GM18907 (cell line): ENCODE results near the gene TBC1D22A.

Source experiments
- ATAC-seq: cut with Tn5 transposase; IDR thresholded peaks from one replicate; pipeline ENCODE4 v1.9.1; 2021; ENCODE audit warnings: mild to moderate bottlenecking, moderate library complexity; ENCODE audit not compliant: unreplicated experiment

Gene TBC1D22A

DNA sequence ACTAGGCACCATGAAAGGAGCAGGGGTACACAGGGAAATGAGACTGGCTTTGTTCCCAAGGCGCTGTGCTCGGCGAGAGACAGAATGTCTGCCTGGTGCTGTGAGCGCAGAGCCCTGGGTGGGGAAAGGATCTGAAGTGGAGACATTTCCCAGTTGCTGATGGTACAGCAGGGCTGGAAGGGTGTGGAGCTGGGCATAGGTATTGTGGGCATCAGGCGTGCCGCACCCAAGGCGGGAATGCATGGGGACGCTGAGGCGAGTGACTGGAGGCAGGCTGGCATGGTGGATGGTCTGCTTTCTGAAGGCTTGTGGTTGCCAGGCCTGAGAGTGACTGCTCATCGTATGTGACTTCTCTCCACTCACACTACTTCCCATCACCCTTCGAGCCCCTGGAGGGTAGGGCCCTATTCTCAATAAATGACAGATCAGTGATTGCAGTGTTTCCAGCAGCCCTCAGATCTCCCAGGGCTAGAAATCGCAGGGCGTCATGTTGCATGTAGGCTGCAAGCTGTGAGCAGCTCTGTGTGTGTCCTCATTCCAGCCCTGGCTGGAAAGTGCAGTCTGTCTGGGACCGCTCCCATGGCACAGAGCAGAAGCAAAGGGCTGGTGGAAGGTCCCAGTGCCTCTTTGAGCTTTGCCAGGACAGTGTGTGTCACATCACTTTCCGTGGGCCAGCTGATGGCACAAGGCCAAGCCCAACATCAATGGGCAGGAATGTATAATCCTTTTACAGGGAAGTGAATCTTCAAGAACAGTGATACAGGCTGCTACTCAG is 67.7 kb downstream of the TBC1D22A start:
- ATAC-seq, result no peak

DNA sequence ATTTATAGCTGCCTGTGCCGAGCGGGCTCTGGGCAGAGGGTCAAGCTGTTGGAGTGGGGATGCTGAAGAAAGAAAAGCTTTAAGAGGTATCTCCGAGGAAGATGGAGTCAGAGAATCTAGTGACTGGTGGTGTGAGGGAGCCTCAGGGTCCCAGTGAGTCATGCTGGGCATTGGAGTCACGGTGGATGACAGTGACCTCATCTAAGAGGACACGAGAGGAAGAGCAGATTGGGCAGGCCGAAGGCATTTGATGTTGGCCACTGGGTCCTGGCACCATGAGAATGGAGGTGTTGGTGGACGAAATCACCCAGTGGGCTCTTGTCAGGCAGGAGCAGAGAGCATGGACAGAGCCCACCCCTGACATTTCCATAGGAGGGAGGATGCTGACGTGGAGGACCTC is 68.4 kb downstream of the TBC1D22A start:
- no peak for ATAC-seq

DNA sequence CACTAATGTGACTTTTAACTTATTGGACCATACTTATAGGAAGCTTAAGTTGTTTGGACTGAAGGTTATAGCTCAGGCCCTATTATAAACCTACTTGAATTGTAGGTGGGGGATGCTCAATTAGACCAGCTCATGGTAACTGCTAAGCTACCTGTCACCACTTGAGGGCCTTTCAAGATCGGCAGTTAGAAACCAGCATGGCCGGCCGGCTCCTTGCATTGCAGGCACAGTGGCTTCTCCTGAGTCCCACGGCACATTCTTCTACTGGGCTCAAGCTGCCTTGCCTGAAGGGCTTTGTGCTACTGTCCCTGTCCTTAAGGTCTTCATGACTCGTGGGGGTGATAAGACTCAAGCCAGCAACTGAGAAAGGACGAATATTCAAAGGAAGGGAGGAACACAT is 70.8 kb downstream of the TBC1D22A start:
- ATAC-seq, result no peak

DNA sequence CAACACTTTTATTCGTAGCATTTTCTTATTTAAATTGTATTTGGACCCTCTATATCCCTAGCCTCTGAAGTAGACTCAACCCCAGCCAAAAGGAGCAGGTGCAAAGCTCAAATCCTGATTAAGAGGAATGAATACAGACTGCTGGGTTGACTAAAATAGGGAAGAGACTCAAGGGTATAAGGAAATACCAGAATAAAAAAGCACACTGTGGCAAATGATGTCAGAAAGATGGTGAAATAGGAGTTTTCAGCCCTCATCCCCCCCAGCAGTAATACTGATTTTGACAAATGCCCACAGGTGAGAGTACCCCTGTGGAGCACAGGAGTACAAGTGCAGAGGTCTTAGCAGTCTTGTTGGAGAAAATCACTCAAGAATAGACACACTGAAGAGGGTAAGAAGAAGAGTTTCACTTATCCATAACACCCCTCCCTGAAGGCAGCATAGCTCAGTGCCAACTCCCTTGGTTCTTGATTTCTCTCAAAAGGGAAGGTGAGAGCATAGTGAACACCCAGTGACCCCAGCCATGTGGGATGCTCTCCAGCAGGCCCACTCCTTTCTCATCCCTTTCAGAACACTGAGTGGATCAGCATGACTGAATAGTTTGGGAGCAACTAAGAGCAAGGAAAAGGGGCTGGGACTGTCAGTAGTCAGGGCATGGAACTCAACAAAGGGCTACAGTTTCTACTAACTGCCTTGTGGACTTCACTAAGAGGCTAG is 71.7 kb downstream of the TBC1D22A start:
- no peak for ATAC-seq

DNA sequence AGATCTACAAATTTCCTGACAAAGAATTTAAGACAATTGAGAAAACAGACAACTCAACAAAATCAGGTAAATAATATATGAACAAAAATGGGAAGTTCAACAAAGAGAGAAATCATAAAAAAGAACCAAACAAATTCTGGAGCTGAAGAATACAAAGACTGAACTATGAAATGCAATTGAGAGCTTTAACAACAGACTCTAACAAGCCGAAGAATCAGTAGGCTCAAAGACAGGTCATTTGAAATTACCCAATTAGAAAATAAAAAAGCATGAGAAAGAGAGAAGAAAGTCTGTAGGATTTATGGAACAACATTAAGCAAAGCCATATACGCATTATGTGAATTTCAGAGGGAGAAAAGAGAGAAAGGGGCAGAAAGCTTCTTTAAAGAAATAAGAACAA is 72.8 kb downstream of the TBC1D22A start:
- no peak for ATAC-seq

DNA sequence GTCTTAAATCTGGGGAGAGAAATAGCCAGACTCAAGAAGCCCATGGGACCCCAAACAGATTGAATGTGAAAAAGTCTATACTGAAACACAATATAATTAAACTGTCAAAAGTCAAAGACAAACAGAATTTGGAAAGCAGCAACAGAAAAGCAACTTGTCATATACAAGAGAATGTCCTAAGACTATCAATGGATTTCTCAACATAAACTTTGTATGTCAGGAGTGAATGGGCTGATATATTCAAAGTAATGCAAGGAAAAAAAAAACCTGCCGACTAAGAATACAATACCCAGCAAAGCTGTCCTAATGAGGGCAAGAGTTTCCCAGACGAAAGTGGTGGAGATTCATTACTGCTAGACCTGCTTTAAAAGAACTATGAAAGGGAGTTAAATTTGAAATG is 73.2 kb downstream of the TBC1D22A start:
- ATAC-seq, result no peak

DNA sequence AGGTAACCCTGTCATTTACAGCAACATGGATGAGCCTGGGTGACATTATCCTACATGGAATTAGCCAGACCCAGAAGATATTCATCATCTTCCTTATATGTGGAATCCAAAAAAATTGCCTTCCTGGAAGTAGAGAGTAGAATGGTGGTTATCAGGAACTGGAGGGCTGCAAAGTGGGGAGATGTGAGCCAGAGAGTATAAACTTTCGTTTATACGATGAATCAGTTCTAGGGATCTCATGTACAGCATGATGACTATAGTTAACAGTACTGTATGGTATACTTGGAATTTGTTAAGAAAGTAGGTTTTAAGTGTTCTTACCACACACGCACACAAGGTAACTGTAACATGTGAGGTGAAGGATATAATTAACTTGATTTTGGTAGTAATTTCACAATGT is 79.1 kb downstream of the TBC1D22A start:
- no peak for ATAC-seq

DNA sequence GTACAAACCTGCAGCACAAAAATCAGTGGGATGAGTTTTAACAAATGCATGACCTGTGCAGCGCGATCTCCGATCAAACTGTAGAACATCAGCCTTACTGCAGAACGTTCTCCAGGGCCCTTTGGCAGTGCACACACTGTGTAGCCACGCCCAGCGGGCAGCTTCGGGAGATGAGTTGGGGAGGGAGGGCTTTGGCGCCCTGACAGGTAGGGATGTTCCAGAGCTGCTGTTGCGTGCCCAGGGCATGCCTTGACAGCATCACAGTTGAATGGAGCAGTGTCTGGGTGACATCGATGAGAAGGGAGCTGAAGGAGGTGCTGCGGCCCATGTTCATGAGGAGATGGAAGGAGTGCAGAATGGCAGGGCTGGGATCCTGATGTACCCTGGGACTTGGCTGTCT is 80.2 kb downstream of the TBC1D22A start:
- ATAC-seq, result no peak

DNA sequence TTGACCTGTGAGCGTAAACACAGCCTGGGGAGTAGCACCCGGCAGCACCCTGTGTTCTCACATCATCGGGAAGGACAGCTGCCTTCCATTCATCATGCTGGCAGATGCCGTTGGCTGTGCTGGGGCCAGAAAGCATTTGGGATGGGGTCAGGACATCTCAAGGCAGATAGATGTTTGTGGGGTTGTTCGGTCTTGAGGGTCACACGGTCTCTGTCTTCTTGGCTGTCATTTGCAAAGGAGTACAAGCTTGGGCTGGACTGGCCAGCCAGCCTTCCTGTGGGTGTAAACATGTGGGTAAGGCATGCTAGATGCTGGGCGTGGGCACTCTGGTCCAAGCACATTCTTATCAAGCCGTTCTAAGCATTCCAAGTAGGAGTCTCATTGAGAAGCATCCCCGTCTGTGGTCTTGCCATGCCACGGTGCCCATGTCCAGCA is 81.4 kb downstream of the TBC1D22A start:
- no peak for ATAC-seq

DNA sequence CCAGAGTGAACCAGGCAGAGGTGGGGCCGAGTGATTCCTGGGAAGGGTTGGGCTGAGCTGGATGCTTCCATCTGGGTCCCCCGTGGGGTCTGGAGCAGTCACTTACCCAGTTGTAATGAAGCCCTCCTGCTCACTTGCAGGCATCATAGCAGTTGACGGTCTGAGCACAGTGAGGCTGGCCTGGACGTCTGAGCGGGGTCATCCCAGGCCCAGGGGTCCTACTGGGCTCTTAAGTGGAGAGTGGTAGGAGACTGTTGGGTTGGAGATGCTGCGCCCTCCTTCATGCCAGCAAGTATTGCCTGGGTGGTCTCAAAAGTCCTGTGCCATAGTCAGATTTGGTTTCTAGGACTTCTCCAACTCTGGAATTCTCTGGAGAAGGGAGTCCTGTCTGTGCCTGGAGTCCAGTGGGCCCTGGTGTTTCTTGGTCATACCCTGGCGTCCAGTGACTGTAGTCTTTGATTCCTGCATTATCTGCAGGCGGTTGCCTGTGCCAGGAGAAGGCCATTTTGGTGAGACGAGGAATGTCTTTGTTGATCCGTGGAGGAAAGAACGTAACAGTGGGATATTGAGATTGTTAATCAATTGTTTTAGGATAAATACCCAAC is 82.3 kb downstream of the TBC1D22A start:
- no peak for ATAC-seq

DNA sequence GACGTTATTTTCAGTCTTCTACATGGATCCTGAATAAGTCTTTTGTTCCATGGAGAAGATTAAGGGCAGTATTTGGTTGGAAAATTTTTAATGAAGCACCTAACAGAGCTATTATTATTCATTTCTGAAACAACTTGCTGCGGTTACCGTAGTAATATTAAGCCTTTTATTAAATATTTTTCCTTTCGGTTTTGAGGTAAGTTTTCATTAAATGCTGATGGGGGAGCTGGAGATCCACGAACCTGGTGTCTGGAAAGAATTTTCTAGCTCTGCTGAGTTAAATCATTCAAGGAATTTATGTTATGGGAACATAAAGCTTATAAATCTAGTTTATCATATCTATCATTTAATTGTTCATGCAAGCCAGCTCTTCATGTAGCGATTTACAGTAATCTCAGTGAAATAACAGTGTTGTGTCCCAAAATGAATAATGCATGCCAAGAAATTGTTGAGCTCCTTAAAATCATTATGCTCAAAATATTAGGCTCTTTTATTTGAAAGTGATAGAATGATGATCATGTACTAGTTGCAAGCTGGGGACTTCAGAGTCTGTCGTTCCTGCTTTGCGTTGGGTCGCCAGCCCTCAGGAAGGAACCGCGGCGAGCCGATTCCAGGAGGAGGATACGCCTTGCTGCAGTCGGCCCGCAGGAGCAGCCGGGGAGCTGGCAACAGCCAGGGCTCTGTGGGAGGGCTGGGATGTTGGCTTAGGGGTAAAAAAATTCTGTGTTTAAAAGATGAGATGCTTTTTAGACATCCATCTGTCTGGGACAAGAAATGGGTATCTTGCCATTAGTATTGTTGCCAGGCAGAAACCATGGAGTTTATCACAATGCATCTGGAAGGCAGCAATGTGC is 83.1 kb downstream of the TBC1D22A start:
- no peak for ATAC-seq

DNA sequence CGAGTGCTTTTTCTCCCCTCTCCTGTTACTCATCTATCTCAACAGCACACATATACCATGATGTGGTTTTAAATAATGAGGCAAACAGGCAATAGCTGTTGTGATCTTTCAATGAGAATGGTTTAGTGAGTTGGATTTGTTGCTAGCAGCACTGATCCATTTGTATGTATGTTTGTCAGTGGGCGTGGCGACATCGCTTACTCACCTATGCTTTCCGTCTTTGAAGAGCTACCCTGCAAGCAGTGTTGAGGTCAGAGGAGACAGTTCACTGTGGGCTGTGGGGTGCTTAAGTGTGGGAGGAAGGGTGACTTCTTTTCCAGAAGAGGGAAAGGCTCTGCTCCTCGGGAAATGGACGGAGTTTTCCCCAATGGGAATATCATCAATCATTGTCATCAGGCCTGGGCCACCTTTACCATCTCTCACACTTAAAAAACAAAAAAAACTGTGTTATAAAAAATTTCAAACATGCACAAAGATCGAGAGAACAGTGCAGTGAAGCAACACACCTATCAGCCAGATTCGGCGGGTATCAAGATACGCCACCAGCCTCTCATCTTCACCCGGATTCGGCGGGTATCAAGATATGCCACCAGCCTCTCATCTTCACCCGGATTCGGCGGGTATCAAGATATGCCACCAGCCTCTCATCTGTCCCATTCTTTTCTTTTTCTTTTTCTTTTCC is 83.8 kb downstream of the TBC1D22A start:
- ATAC-seq, result no peak

DNA sequence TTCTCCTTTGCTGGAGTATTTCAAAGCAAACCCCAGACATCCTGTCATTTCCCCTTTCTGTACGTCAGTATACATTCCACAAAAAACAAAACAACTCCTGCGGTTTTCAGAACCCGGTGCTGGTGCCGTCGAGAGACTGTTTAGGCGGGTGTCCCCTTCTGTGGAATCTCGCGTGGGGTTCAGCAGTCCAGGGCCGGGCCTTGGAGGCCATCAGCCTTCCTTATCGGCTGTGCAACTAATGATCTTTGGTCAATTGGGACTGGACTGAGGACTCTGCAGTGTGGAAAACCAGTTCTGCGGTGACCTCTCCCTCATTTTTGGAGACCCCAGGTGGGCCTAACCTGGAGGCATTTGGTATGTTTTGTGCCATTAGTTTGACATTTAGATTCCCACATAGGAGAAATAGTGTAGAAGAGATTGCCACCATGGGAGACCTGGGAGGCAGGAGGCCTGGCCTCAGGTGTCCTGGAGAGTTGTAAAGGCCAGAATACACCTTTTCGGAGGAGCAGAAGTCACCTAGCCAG is 84.4 kb downstream of the TBC1D22A start:
- ATAC-seq, result no peak

DNA sequence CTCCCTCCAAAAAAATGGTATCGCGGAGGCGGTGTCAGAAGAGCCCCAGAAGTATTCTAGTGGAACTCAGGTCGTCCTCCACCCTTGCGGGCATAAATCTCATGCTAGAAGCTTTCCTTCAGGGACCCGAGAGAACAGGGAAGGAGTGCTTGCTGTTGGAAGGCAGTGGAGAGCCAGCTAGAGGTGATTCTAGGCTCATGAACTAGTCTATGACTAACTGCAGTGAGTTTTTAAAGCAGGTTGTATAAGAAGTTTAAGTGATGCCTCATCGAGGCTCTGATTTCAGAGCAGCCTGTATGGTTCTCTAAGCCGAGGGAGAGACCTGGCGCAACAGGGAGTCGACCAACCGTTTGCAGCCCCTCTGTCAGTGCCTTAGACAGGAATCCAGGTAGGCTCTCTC is 85.7 kb downstream of the TBC1D22A start:
- no peak for ATAC-seq

DNA sequence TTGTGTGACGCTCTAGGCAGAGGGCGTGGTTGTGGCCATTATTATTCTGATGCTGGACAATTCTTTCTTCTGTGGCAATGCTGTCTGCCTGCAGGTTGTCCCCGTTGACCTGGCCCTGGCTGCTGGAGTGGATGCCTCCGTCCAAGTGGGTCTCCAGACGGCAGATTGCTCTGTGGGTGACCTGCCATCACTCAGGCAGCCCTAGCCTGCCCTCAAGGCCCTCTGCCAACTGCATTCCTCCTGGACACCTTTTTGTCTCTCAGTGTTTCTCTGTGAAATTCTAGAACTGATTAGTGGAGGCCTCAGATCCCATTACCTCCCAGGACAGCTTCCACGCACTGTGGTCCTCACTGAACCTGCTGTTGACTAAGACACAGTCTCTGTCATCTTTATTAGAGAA is 86.7 kb downstream of the TBC1D22A start:
- no peak for ATAC-seq

DNA sequence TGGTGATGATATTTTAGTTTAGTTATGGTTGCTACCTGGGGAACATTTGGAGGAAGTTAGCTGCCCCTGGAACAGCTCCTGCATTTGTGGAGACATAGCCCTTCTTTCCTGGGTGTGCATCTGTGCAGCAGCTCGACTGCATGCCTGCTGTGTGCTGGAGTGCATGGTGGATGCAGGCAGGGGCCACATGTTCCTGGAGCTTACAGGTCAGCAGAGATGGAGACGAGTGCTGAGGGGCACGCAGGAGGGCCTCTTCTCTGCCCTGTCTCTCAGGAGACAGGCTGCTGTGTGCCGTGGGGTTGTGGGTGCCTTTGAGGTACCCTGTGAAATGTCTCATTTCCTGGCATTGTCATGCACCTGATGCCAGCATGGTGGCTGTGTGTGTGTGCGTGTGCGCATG is 87.5 kb downstream of the TBC1D22A start:
- no peak for ATAC-seq

DNA sequence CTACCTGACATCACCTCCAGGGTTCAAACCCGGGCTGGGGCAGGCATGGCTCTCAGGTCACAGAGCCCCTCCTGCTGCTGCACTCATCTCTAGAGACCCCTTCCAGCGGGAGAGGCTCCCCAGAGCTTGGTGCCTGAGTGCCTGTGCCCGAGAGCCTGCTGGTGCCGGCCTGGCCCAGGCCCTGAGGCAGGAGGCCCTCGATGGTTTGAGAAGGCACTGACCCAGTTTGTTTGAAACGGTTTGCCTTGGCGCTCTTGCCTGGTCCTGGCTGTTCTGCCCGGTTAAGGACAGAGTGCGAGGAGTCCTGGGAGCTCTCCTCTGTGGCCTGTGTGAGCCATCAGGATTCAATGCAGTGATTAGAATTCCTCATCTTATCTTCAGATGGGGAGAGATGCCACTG is 88.9 kb downstream of the TBC1D22A start:
- no peak for ATAC-seq

DNA sequence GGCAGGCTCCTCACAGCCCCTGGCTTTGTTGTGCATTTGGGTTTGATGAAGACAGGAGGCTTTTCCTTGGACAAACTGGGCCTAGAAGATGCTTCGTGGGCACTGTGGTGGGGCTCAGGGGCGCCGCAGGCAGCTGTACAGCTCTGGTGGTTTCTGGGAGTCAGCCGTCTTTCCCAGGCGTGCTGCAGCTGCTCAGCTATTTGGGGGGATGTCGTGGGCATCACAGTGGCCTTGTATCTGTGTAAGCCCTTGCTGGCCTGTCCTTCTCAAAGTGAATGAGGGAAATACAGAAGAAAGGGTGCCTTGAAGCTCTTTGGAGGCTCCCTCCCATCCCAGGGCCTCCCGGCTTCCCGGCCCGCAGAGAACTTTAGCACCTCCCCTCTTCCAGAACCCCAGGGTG is 89.5 kb downstream of the TBC1D22A start:
- ATAC-seq, result no peak

DNA sequence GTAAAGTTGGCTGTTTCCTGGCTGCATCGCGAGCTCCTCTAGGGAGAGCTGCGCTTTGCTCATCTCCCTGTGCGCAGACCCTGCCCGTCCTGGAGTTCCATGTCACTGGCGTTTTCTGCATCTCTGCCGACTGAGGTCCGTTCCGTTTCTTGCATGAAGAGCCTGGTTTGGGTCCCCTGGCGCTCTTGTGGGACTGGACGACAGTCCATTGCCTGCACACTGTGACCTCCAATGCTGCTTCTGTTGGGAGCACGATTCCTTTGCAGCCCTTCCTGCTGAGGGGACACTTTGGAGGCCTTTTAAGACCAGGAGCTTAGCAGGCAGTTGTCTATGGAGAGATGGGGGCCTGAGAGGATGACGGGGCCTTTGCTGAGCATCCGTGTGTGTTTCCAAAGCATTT is 90.3 kb downstream of the TBC1D22A start:
- no peak for ATAC-seq

DNA sequence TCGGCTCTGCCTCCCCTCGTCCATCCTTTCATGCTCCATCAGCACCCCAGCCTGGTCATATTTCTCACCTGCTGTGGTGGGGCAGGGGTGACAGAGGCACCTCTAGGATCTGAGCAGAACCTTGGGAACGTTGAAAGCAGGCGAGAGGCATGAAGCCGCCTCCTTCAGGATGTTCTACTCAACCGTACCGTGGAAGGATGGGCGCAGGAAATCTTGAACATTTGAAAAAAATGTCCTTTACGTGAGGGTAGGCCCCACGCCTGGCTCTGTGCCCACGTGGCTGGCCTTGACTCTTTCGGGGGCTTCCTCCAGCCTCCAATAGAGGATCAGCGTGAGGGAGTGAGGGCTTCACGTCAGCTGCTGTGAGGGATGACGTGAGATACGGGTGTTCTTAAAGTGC is 90.7 kb downstream of the TBC1D22A start:
- no peak for ATAC-seq
